Stimulated activated CD4-positive, alpha-beta T cell treated with anti-CD3 and anti-CD28 coated beads, TNF-alpha, amount 100 ng/mL, for 24 hours (primary cell): ENCODE results near the gene DPM3.
"Not testable (repeated sequence)": the region's sequence is repeated elsewhere in the genome, so short reads cannot be mapped to it uniquely, and the experiment has no call there.

Experiments
- DNase-seq, 3 experiments: peaks; one replicate each; pipeline ENCODE4 v3.0.0-alpha.2; 2020; ENCODE audit warnings: low read depth in 3 of 3

The DPM3 gene

GRCh38 chr1:155139895-155140629 lies at the start of gene DPM3:
TSS of gene DPM3 (minus strand) at chr1:155140531. CDS start at chr1:155140240, 291 bp downstream.
- peak; percentile 85 to 91 (median 86) for DNase-seq

GRCh38 chr1:155189926-155190325 lies 49.6 kb upstream of the DPM3 start:
- not testable (repeated sequence) for DNase-seq

GRCh38 chr1:155188268-155188667 lies 47.9 kb upstream of the DPM3 start:
- DNase-seq: no peak

DNA sequence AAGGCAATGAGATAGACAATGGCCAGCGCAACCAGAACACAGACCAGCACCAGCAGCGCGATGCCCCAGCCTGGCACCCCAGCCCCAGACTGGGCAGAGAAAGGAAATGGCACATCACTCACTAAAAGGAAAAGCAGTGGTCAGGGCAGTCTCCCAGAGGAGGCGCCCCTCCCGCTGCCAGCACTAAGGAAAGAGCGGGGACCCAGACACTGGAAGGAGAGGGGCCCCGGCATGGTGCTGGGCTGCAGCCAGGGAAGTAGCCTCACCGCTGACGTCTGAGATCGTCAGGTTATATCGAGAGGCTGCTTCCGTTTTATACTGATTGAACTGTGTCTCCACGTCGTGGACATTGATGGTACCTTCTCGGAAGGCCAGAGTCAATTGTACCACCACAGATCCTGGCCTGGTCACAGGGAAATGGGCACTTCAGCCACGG lies 47.1 kb upstream of the DPM3 start:
- no peak for DNase-seq

GRCh38 chr1:155186794-155187455 lies 46.6 kb upstream of the DPM3 start:
- DNase-seq: no peak

GRCh38 chr1:155186067-155186793 lies 45.9 kb upstream of the DPM3 start:
- DNase-seq: no peak

DNA sequence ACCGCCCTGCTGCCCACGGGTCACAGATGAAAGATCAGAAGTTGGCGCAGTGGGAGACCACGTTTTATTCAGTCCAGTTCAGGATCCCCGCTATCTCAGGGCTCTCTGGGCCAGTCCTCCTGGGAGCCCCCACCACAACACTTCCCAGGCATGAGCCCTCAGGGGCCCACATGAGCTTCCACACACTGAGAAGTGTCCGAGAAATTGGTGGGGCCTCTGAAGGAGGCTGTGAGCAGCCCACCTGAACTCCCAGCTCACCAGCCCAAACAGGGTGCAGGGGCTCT lies 45.4 kb upstream of the DPM3 start:
- no peak for DNase-seq

DNA sequence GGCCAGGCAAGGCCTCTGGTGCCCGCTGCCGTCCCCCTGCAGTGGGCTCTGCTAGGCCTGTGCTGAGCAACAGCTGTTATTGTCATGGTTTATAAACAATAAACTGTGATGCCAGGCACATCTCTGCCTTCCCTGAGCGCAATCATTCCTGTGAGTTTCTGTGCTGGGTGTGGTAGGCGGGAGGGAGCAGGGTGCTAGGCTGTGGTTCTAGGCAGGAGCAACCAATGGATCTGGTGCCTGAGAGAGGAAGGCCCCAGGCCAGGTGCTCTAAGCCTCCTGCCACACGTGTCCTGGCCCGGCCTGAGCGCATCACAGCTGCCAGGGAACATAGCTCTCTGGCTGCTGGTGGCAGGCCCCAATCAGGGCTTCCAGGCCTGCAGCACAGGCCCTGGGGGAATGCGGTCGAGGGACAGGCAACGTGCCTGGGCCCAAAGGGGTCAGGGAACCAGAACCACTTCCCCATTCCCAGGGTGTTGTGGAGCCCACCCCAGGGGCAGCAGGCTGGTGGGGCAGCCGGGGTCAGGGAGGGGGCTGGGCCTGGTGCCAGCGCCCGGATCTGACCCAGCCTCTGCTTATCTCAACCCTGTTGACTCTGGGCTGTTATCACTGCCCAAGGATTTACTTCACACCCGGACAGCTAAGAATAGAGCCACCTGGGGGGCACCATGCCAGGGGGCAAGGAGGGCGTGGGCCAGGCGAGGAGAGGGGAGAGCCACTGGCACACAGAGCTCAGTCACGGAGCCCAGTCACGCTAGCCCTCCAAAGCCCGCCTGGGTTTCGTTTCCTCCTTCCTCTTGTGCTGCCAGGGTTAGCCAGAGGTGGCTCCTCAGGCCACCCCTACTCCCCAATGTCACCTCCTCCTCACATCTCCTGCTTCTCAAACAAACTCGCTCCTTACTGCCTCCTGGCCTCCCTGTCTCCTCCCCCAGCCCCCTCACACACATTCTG lies 44.8 kb upstream of the DPM3 start:
- DNase-seq: no peak

- DNase-seq: no peak
These were observed 44.0 kb upstream of the DPM3 start for GRCh38 chr1:155184351-155184811.

GRCh38 chr1:155183775-155184221 lies 43.5 kb upstream of the DPM3 start:
- DNase-seq: no peak

DNA sequence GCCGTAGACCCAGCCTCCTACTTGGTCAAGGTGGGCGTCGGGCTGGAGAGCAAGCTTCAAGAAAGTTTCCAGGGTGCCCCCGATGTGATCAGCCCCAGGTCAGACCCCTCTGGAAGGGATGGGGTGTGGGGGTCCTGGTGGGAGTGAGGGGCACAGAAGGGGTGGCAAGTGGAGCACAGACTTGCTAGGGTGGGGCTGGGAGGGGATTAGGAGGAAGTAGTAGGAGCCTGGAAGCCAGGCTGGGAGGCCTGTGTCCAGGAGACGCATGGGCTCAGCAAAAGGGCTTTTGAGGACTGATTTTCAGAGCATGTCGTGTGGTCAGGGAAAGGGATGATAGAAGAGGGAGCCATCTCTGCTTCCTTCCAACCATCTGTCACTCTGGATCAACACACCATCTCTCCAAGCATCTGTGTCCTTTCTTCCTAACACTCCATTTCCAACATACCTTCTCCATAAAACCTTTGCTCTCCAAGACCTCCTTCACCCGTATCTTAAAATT lies 41.8 kb upstream of the DPM3 start:
- DNase-seq: no peak

- DNase-seq: no peak
These were observed 41.2 kb upstream of the DPM3 start for GRCh38 chr1:155181371-155182051.

DNA sequence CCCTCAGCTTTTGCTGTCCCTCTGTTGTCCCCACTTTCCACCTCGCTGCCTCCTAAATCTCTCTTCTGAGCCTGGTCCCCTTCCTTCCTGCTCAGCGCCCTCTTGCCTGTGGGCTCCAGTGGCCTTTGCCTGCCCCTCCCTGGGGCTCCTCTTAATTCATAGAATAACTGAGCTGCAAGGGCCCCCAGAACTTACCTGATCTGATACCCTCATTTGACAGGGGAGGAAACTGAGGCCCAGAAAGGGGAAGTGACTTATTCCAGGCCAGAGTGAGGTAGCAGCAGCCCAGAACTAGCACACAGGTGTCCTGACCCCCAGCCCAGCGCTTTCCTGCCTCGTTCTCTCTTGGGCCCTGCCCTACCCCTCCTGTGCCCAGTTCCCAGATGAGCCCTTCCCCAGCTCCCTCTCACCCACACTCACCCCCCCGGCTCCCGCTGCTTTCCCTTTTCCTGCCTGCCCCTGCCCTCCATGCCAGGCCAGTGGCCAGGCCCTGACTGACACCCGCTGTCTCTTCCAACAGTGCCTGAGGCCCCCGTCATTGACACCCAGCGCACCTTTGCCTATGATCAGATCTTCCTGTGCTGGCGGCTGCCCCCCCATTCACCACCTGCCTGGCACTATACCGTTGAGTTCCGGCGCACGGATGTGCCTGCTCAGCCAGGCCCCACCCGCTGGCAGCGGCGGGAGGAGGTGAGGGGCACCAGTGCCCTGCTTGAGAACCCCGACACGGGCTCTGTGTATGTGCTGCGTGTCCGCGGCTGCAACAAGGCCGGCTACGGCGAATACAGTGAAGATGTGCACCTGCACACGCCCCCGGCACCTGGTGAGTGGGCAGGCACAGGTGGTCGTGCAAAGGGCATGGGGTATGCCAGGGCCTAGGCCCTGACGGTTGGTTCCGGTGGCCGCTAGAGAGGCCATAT lies 39.0 kb upstream of the DPM3 start:
- DNase-seq: no peak

GRCh38 chr1:155178441-155179111 lies 38.2 kb upstream of the DPM3 start:
- DNase-seq: no peak

GRCh38 chr1:155177918-155178281 lies 37.6 kb upstream of the DPM3 start:
- DNase-seq: no peak

GRCh38 chr1:155177192-155177917 lies 37.0 kb upstream of the DPM3 start:
- no peak for DNase-seq

DNA sequence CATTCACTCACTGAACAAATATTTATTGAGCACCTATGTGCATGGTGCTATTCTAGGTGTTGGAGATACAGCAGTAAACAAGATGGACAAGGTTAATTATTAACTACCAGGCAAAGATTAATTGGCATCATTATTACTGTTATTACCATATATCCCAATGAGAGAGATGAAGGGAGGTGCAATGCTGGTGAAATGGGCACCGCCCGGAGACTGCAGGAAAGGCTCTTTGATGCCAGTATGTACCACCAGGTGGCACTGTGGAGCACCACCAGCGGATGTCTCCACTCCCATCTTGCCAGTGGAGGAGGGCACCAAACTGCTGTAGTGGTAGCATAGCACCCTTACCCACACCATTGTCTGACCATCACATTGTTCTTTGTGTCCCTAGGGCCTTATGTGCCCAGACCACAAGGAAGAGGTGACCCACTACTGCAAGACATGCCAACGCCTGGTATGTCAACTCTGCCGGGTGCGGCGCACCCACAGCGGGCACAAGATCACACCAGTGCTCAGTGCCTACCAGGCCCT lies 36.3 kb upstream of the DPM3 start:
- DNase-seq: peak; percentile 73 to 85 (median 81)

DNA sequence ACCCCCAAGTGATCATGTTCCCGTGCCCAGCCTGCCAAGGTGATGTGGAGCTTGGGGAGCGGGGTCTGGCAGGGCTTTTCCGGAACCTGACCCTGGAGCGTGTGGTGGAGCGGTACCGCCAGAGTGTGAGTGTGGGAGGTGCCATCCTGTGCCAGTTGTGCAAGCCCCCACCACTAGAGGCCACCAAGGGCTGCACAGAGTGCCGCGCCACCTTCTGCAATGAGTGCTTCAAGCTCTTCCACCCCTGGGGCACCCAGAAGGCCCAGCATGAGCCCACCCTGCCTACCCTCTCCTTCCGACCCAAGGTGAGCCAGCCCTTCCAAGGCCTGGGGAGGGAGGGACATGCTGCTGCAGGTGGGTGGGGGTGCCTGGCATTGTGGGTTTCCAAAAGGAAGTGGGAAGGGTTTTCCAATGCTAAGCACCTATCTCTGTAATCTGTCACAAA lies 35.6 kb upstream of the DPM3 start:
- DNase-seq: no peak
